ENCODE results near the gene MAP4K4.

MAP4K4 gene

DNA sequence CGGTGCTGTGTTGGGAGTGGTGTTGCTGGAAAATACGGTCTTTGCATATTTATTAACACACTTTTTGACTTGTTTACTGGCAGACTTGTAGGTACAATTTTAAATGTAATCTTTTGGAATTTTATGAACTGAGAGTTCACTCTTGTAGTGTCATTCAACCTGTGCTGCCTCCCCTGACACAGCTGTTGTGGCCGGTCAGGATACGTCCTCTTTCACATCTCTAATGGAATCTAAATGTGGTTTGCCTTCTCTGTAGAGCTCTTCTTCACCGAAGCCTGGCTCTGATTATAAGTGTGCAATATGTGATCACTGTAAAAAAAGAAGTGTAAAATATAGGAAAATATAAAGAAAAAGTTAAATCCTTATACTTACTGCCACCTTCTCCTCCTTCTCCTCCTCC lies 94.7 kb downstream of the MAP4K4 start:
- DNase-seq = no peak

DNA sequence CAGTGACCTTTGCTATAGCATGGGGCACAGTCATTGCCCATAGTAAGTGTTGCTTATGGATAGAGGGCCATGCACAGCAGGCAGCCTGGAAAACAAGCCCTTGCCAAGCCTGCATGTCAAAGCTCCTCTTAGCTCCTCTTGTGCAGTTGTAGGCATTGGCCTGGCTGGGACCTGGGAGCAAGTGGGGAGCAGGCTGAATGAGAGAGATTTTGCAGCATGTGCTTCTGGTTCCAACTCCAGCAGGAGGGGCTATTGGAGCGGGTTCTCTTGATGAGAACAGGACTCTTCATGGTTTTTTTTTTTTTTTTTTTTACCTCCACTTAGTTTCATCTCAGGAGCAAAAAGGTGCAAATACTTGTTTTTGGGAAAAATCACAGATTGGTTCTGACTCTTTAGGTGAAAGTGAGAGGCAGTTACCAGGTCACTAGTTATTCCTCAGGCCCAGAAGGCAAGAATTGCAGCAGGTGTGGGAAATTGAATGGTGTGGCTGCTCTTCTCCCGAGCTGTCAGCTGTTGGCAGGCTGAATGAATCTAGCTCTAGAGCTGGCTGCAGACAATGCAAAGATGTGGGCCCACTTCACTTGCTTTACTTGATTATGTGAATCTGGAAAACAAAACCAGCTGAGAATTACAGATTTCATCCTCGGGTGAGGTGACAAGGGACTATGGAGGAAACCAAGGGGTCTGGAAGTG lies 95.9 kb downstream of the MAP4K4 start:
- no peak for DNase-seq

DNA sequence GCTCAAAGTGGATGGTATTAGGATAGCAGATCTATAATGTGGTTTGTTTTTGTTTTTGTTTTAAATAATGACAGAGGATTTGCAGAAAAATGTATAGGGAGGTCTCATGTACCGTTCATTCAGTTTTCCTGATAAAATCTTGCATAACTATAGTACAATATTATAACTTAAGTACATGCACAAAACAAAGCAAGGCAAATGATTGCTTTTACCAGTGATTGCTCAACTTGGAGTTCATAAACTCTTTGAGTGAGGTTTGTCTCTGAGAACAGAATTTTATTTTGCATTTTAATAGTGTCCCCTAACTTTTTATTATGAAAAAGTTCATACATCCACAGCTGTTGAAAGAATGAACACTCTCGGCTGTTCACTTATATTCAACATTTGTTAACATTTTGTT lies 96.6 kb downstream of the MAP4K4 start:
- DNase-seq = no peak

DNA sequence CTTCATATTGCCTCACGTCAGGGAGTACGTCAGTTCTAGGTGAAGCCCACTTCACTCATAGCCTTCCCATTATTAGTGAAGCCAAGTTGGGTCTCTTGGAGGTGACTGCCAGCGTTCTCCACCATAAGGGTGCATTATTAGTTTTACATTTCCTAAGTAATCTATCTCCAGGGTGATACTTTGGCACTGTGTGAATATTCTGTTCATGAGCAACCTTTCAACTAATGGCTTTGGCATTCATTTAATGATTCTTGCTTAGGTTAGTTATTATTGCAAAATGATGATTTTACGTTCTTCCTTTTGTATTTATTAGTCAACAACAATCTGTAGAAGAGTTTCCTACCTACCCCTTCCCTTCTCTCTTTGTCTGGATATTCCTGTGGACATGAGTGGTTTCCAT lies 97.5 kb downstream of the MAP4K4 start:
- DNase-seq = no peak

DNA sequence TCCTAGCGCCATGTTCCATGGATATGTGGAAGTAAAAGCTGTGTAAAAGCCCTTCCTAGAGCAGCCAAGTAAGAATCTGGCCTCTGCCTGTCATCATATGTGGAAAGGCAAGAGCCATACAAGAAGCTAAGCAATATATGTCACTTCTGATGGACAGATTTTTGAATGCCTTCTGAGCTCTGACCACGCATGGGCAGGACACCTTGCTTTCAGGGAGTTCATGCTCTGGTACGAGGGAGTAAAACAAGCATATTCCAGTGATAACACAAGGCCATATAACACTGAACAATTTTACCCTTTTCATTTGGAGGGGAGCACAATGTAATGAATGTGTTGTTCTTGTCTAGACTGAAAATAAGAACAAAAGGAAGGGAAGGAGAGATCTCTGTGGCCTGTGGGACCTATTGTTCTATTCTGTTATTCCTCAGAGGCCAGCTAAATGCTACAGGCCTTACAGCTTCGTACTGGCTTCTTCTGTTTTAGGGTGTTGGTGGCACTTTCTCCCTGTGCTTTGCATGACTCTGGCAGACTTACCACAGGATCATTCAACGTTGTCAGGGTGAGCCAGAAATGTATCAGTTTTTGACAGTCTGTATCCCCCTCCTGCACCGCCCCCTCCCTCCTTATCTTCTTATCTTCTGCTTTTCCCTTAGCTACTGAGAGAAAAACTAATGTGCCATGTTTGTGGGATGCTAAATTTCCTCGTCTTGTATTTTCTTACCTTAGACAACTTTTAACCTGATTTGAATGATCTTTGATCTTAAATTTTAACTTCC lies 99.5 kb downstream of the MAP4K4 start:
- DNase-seq = no peak

DNA sequence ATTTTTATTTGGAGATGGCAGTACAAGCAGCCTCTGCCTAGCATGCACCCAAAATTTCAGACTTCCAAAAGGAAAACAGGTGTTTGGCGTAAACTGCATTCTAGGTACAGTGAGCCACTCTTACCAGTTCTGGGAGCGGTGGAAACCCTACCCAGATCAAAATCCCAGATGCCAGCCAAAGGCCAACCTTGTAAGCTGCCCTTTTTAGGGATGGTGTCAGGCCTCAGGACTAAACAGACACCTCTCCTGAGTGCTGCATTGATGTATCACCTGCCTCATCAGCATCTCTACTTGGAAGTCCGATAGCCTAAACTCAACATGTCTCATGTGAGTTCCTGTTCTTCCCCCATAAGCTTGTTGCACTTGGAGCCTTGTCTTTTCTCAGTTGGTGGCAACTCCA lies 104.0 kb downstream of the MAP4K4 start:
- DNase-seq = no peak

DNA sequence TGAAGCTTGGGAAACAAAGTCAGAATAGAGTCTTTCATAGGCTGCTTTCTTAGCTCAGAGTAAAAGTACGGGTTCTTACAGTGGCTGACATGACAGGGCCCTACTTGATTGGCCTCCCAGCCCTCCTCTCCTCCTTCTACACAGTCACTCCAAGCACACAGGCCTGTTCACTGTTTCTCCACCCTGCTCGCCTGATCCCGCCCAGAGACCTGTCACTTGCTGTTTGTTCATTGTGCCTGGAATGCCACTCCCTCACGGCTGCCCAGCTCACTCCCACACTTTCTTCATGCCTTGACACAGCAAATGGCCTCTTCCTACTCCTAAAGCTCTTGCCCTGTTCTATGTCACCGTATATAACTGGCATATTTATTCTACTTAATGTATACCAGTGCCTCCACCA lies 104.8 kb downstream of the MAP4K4 start:
- DNase-seq = no peak

DNA sequence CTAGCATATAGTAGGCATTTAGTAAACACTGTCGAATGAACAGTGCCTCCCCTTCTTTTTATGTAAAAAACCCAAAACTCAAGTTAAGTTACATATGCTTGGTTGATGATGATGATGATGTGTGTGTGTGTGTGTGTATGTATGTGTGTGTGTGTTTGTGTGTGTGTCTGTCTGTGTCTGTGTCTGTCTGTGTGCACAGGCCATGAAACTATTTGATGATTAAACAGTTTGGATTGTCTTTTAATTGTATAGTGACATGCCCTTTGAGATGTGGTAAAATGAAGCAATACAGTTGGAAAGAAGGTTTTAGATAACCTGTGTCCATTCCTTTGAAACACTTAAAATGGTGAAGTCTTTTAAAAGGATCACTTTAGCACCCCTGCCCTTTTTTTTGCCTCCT lies 105.6 kb downstream of the MAP4K4 start:
- no peak for DNase-seq

DNA sequence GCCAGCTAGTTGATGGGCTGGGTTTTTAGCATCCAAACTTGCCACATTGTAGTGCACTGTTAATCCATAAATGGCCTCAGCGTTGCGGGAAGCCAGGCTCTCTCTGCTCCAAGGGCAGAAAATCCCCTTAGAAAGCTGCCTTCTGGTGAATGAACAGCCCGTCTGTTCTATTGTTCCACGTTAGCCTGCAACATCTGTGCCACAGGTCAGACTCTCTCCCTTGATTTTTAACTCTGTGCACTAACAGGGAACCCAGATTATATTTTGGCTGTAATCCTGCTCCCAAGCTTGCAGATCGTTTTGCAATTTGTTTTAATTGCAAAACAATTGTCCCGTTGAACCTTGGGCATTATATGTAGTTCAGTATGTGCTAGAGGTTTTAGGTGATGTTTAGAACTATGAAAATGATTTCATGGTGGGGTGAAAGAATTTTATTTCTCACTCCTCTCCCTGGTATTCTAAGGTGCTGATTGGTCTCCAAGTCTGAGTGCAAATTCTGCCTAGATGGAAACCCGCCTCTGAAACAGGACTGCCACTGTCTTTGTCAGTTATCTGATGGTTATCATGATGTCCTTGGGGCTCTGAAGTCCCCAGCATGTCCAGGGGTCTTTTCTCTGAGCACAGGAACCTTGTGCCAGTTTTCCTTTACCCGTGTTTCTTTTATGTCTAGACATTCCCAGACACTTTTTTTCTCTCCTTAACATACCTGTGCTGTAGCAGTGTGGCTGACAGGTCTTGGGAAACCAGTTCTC lies 106.6 kb downstream of the MAP4K4 start:
- no peak for DNase-seq

DNA sequence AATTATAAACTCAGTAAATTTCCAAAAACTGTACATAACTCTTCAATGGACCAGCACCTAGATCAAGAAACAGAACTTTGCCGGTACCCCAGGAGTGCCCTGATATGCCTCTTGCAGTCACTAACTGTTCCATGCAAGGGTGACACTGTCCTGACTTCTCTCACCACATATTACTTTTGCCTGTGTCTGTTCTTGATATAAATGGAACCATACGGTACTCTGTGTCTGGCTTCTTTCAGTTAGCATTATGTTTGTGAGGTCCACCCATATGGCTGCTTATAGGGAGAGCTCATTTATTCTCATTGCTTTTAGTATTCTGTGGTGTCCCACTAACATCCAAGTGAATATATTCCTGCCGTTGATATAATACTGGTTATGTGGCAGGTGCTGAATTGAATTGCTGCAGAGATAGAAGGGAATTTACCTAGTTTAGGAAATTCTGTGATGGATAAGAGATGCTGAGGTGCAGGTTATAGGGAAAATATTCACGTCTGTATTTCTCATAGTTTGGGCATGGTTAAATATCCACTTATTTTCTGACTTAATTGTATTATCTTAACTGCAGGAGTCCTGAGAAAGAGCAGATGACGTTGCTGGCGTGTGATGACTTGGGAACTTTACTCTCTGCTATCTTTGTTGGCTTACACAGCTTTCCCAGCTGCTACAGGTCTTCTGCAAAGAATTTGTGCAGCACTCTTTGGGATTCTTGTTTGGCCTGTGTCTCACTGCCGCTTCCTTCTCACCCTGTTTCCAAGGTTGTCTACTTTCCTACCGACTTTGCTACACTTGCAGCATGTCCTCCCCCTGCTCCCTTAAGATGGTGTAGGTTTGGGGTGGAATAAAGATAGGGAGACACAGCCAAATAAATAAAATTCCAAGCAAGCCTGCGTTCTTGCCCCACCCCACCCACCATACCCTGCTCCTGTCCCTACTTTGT lies 107.9 kb downstream of the MAP4K4 start:
- DNase-seq = no peak

DNA sequence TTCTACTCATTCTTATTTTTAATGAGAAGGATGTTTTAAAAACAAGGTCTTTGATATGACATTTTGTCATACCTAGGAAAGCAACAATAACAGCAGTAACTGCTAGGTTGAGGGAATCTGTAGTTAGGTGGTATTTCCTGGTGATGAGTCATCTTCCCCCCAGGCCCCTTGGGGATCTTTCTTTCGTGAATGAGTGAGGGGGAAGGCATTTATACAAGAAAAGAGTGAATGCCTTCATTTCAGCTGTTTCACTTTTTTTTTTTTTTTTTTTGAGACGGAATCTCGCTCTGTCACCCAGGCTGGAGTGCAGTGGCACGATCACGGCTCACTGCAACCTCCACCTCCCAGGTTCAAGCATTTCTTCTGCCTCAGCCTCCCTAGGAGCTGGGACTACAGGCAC lies 108.6 kb downstream of the MAP4K4 start:
- no peak for DNase-seq

DNA sequence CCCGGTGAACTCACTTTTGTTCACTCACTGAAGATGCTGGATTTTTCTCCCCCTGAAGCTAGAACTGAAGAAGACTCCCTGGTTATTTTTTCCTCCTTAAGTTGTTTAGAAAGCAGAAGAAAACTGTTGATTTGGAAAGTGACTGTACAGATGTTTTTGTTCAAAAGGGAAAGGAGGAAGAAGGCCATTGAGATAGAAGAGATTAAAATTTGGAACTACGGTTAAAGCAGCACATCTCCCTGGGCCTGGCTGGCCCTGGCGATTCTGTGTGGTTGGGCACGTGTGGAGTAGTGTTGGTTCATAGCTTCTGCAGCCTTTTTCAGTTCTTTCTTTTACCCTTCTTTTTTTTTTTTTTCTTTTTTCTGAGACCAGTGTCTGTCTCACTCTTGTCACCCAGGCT lies 109.2 kb downstream of the MAP4K4 start:
- no peak for DNase-seq

DNA sequence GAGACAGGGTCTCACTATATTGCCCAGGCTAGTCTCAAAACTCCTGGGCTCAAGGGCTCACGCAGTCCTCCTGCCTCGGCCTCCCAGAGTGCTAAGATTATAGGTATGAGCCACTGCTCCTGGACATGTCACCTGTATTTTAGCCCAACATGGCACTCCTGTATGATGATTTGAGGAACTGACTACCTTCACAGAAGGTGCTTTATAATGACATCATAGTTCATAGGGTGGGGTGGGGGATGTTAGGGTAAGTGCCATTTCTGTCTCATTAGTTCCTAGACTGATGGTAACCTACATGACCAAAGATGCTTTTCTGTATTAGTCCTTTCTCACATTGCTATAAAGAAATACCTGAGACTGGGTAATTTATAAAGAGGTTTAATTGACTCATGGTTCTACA lies 109.7 kb downstream of the MAP4K4 start:
- no peak for DNase-seq

DNA sequence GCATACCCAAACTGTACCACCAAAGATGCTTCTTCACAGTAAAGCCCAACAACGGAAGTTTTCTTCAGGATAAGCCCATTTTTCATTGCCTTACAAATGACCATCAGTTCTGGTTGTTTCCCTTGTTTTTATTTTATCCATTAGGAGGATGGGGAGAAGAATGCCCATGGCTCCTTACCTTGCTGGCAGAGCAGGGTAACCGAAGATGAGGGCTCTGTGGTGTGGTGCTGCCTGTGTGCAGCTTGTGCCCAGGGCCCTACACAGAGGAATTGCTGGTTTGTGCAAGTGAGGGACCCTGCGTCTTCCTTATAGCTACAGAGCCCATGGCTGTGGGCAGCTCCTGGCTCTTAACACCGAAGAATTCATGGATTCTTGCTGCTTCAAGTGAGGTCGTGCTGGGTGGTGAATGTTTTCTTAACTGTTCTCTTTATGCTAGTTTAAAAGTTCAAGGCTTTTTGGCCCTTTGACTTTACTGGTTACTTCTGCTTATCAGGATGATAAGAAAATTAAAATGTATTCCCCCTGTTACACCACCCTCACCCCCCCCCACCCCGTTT lies 110.6 kb downstream of the MAP4K4 start:
- DNase-seq = no peak

DNA sequence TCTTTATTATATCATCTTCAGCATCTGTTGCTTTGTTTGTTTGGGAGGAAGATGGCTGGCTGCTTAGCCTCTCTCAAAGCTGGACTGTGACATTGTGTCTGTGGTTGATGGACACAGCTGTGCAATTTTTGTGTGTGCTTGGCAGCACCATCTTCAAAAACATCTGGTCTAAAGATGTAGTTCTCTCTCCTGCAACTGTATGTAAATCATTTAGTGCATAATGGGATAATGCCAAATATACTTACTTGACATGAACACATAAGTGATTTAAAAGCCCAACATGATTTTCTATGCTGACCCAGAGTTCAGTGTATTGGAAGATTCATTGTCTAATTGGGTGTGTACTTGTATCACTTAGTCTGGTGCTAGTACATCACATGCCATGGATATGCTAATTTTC lies 112.2 kb downstream of the MAP4K4 start:
- DNase-seq = no peak

DNA sequence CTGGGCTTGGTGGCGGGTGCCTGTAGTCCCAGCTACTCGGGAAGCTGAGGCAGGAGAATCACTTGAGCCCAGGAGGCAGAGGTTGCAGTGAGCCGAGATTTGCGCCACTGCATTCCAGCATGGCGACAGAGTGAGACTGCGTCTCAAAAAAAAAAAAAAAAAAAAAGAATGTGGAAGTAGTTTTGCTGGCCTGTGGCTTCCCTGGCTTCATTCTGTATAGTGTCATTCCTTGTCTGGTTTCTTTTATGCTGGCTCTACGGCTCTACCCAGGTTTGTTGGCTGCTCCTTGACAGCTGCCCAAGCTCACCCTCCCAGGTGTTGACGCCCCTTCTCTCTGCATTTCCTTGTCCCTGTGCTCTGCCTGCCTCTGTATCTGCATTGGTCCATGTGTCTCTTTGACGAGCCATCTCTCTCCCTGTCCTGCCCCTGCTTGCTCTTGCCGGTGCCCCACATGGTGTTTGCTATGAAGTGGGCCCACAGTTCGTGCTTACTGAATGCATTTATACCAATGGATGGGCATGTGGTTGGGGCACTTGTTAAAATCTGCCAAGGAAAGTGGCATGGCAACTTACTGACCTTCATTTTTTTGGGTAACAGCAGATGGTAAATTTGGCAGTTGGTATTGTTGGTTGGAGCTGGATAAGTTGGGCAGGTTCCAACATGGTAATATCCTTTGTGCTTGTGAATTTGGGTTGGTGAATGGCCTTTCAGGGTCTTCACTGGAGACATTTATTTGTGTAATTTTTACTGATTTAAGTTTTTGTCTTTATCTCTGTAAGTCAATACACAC lies 113.9 kb downstream of the MAP4K4 start:
- DNase-seq = no peak

DNA sequence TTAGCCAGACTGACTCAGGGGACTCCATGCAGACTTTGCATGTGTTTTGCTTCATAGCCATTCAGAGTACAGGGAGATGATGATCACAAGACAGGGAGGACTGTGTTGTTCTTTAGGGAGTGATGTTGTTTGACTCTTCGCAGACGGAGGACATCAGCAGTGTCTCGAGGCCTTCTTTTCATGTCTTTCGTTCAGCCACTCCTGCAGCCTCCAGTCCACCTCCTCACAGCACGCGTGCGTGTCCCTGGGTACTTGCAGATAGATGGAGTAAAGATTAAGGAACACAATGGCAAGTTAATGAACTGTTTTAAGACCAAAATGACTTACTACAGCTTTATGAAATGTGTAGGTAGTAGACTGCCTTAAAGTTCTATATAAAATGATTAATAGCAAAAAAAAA lies 114.7 kb downstream of the MAP4K4 start:
- DNase-seq = no peak

DNA sequence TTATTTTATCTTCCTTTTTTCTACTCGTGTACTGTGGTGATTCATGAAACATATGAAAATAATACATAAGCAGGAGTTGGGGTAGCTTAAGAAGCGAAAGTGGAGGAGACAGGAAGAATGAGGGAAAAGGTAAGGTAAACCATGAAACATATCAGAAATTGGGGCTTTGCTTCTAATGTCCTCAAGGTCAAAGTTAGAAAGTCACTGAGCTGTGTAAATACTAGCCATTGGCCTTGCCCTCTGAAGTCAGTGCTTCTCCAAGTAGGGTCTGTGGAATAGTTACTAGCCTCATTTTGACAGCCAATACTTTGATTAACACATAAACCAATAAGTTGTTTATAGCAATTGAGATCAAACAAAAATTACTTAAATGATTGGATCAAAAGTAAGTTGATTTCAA lies 117.2 kb downstream of the MAP4K4 start:
- no peak for DNase-seq

DNA sequence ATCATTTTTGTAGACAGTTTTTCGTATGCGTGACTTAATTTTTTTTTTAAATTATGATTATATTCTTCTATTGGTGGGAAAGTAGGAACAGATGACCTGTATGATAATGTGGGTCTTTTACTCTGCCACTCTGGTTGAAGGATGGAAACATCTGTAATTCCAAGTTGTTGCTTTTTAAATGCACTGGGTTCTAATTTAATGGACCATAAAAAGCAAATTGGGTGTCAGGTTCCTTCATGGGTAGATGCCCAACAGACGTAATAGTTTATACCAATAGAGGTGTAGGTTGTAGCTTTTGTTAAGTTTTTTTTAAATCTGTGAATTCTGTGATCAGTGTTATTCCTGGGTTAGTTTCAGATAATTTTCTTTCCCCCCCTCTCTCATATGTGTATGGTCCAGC lies 117.6 kb downstream of the MAP4K4 start:
- no peak for DNase-seq

DNA sequence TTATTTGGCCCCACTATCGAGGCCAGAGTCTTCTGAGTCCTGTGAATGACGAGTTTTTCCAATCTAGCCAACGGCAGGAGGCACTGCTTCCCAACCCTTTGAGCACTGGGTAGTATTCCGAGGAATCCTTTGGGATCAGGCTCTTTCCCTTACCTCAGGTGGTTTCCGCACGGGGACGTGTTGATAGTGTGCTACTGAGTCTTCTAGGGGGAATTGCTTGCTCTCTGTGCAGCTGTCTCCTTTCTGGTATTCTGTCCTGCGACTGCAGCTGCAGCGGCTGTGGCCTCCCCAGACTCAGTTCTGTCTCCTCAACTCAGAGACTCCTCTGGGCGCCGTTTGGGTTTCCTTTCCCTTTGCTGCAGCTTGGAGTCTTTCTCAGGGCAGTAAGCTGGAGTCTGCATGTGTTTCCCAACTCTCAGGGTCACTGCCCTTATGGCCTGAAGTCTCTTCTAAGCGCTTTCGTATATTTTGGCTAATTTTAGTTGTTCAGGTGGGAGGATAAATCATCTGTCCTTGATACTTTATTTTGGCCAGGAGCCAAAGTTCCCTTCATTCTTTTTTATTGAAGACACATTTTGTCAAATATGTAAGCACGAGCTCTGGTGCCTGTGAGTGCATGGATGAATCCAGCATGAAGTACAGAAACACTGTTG lies 118.4 kb downstream of the MAP4K4 start:
- no peak for DNase-seq

DNA sequence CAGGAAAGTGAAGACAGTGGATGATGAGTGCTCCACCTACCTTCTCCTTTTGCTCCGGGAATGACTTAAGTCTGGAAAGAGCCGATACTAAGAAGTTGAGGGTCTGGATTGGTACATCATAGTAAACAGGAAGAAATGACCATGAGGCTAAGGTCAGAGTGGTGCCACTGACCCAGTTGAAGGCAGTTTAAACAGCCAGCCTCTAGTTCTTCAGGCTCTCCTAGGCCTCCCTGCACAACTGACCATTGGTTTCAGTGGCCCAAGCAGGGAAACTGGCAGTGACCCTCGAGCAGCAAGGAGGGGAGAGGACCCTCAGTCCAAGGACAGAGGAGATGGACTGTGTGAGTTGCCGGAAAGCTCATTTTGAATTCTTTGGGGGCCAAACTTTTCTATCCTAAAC lies 119.1 kb downstream of the MAP4K4 start:
- no peak for DNase-seq
